GM23338 (cell line): ENCODE results near the gene DLGAP4. TPM values are rescaled to one million over a fixed set of nuclear protein-coding genes. Genes with fewer than 3 reads are reported as not detected.
"Not testable (repeated sequence)": the region's sequence is repeated elsewhere in the genome, so short reads cannot be mapped to it uniquely, and the experiment has no call there.

ENCODE experiments used
- ATAC-seq: fragments of 200-7000 bp; cut with Tn5 transposase; 3 replicates; pipeline ENCODE4 v1.9.1; 2020
- DNase-seq: peaks from one replicate; pipeline ENCODE4 v3.0.0-alpha.2; 2015; ENCODE audit warnings: low spot score
- H2AFZ ChIP-seq: fragments of 200-600 bp; sonication (generic); 2 replicates; pipeline ENCODE4 v1.8.0; 2016; ENCODE audit warnings: antibody characterized with exemption, mild to moderate bottlenecking, moderate library complexity
- H3F3A ChIP-seq: fragments of 200-600 bp; sonication (generic); replicated peaks from 2 replicates; pipeline ENCODE4 v1.8.0; 2017; ENCODE audit warnings: antibody characterized with exemption, mixed run types, low read depth
- H3K27ac ChIP-seq: fragments of 200-600 bp; sonication (generic); 2 replicates; pipeline ENCODE4 v1.6.1; 2016; ENCODE audit warnings: low read depth
- H3K27me3 ChIP-seq: fragments of 200-600 bp; sonication (generic); 2 replicates; pipeline ENCODE4 v1.8.0; 2016; ENCODE audit warnings: mild to moderate bottlenecking, mixed run types, moderate library complexity; ENCODE audit not compliant: insufficient read depth
- H3K36me3 ChIP-seq: fragments of 200-600 bp; sonication (generic); 2 replicates; pipeline ENCODE4 v1.8.0; 2016; ENCODE audit warnings: mild to moderate bottlenecking; ENCODE audit not compliant: insufficient read depth
- H3K4me1 ChIP-seq: fragments of 200-600 bp; sonication (generic); 2 replicates; pipeline ENCODE4 v1.8.0; 2016; ENCODE audit warnings: mild to moderate bottlenecking, moderate library complexity; ENCODE audit not compliant: insufficient read depth
- H3K4me2 ChIP-seq: fragments of 200-600 bp; sonication (generic); 2 replicates; pipeline ENCODE4 v1.7.1; 2017; ENCODE audit warnings: mixed run types
- H3K4me3 ChIP-seq: fragments of 200-600 bp; sonication (generic); 2 replicates; pipeline ENCODE4 v1.6.1; 2016; ENCODE audit warnings: mixed run types
- H3K79me2 ChIP-seq: fragments of 200-600 bp; sonication (generic); replicated peaks from 2 replicates; pipeline ENCODE4 v1.8.0; 2017; ENCODE audit warnings: mild to moderate bottlenecking; ENCODE audit not compliant: insufficient read depth
- H3K9me2 ChIP-seq: fragments of 200-600 bp; sonication (generic); 2 replicates; pipeline ENCODE4 v1.8.0; 2017; ENCODE audit not compliant: insufficient read depth
- H4K20me1 ChIP-seq: fragments of 200-600 bp; sonication (generic); replicated peaks from 2 replicates; pipeline ENCODE4 v1.8.0; 2017; ENCODE audit warnings: mild to moderate bottlenecking; ENCODE audit not compliant: insufficient read depth
- H3K27ac Mint-ChIP-seq: 2 replicates; pipeline ENCODE4 v1.8.0; 2020; ENCODE audit warnings: inconsistent platforms, mild to moderate bottlenecking, moderate library complexity, mixed read lengths
- H3K27me3 Mint-ChIP-seq: 3 replicates; pipeline ENCODE4 v1.8.0; 2022; ENCODE audit warnings: low read depth, mild to moderate bottlenecking, moderate library complexity, mixed read lengths, inconsistent platforms; ENCODE audit not compliant: insufficient read depth, poor library complexity
- H3K36me3 Mint-ChIP-seq: 3 replicates; pipeline ENCODE4 v1.8.0; 2021; ENCODE audit warnings: low read depth, mild to moderate bottlenecking, inconsistent platforms, moderate library complexity, mixed read lengths
- H3K4me1 Mint-ChIP-seq: 3 replicates; pipeline ENCODE4 v1.8.0; 2020; ENCODE audit warnings: mild to moderate bottlenecking, inconsistent platforms, mixed read lengths
- H3K4me3 Mint-ChIP-seq: 3 replicates; pipeline ENCODE4 v1.8.0; 2021; ENCODE audit warnings: moderate library complexity, mild to moderate bottlenecking, inconsistent platforms, mixed read lengths
- H3K9me3 Mint-ChIP-seq: 3 replicates; pipeline ENCODE4 v1.8.0; 2020; ENCODE audit warnings: moderate library complexity, mild to moderate bottlenecking, inconsistent platforms, mixed read lengths
- EZH2phosphoT487 ChIP-seq: fragments of 200-600 bp; sonication (generic); IDR thresholded peaks from one replicate; pipeline ENCODE4 v1.8.1; 2018; ENCODE audit warnings: antibody characterized with exemption; ENCODE audit not compliant: unreplicated experiment
- NANOG ChIP-seq: IDR thresholded peaks from 2 replicates; pipeline ENCODE4 v1.6.1; 2016; ENCODE audit warnings: antibody characterized with exemption, borderline replicate concordance
- POLR2AphosphoS5 ChIP-seq: IDR thresholded peaks from 2 replicates; pipeline ENCODE4 v1.6.1; 2016; ENCODE audit warnings: antibody characterized with exemption, low read depth
- STAT1 ChIP-seq: IDR thresholded peaks from one replicate; pipeline ENCODE4 v1.6.1; 2016; ENCODE audit warnings: antibody characterized with exemption; ENCODE audit not compliant: unreplicated experiment
- polyA plus RNA-seq: library from polyadenylated mRNA; unstranded; fragments of >200 nt; fragmentation: Nextera tagmentation; extraction: Ambion mirVana; gene quantifications from 2 replicates; pipeline ENCODE4 v1.2.1, GENCODE V29; 2016
- total RNA-seq: library from RNA; depleted of rRNA; stranded (reverse); fragments of >200 nt; shearing (Covaris generic); gene quantifications from 2 replicates; pipeline ENCODE4 v1.2.3, GENCODE V29; 2014
- TF ChIP-seq, protein P1 (sequence below): IDR thresholded peaks from one replicate; pipeline ENCODE4 v1.6.1; 2018; ENCODE audit warnings: antibody characterized with exemption; ENCODE audit not compliant: unreplicated experiment
- TF ChIP-seq, protein P2 (sequence below), 2 experiments: fragments of 200-600 bp in 1 of 2; sonication (generic) in 1 of 2; conservative IDR thresholded peaks; 2 replicates each; pipeline versions ENCODE4 v1.5.1 to v1.6.1; 2016 to 2017; ENCODE audit warnings: antibody characterized with exemption in 2 of 2, low read depth in 2 of 2, mild to moderate bottlenecking in 2 of 2, moderate library complexity in 1 of 2

The DLGAP4 gene
- total and polyA plus RNA-seq, 2 experiments from 2014 or later = 46.1 to 52.2 TPM

DNA sequence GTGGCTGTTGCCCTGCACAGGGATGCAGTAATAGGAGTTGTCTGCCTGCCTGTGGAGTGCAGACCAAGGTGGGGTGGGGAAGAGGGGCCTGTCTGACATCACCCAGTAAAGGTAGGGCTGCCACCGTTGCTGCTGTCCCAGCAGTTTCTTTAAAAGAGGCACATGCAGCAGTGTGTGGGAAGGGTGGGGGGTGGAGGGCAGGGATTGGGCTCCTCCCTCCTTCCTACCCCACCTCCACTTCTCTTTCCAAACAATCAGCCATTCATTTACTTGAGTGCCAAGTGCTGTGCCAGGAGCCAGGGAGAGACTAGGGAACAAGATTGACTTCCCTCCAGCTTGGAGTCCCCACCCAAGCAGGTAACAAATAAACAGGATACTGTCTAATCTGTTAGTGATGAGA, 168.4 kb downstream of the DLGAP4 start:
- Histone ChIP-seq H3K4me1 (peaks cover 23% of the 10 kb centered on the region), H3K4me2 (no peak overlapping the region), H3K9me2 (no peaks in the 10 kb centered on the region), H2AFZ (no peak overlapping the region), H3K36me3 (no peaks in the 10 kb centered on the region; the same call in 1 of the 2 replicates), H3K27me3 (no peaks in the 10 kb centered on the region), H4K20me1 (peaks cover 44% of the 10 kb centered on the region), H3K4me3 (no peak overlapping the region), H3K79me2 (peaks cover 66% of the 10 kb centered on the region), H3F3A (peaks cover 8% of the 10 kb centered on the region; the same call in 1 of the 2 replicates), H3K27ac (no peak overlapping the region)
- no peaks in the 10 kb centered on the region; the same call in 2 of the 3 replicates for H3K36me3 Mint-ChIP-seq
- DNase-seq (no peak), ATAC-seq (no peak)
- peaks cover 11% of the 10 kb centered on the region for H3K27me3 Mint-ChIP-seq
- TF ChIP-seq, protein P1, sequence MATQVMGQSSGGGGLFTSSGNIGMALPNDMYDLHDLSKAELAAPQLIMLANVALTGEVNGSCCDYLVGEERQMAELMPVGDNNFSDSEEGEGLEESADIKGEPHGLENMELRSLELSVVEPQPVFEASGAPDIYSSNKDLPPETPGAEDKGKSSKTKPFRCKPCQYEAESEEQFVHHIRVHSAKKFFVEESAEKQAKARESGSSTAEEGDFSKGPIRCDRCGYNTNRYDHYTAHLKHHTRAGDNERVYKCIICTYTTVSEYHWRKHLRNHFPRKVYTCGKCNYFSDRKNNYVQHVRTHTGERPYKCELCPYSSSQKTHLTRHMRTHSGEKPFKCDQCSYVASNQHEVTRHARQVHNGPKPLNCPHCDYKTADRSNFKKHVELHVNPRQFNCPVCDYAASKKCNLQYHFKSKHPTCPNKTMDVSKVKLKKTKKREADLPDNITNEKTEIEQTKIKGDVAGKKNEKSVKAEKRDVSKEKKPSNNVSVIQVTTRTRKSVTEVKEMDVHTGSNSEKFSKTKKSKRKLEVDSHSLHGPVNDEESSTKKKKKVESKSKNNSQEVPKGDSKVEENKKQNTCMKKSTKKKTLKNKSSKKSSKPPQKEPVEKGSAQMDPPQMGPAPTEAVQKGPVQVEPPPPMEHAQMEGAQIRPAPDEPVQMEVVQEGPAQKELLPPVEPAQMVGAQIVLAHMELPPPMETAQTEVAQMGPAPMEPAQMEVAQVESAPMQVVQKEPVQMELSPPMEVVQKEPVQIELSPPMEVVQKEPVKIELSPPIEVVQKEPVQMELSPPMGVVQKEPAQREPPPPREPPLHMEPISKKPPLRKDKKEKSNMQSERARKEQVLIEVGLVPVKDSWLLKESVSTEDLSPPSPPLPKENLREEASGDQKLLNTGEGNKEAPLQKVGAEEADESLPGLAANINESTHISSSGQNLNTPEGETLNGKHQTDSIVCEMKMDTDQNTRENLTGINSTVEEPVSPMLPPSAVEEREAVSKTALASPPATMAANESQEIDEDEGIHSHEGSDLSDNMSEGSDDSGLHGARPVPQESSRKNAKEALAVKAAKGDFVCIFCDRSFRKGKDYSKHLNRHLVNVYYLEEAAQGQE = no peak
- TF ChIP-seq EZH2phosphoT487 = no peak
- TF ChIP-seq POLR2AphosphoS5 = no peak
- TF ChIP-seq NANOG = no peak
- no peak for TF ChIP-seq STAT1
- TF ChIP-seq, protein P2, sequence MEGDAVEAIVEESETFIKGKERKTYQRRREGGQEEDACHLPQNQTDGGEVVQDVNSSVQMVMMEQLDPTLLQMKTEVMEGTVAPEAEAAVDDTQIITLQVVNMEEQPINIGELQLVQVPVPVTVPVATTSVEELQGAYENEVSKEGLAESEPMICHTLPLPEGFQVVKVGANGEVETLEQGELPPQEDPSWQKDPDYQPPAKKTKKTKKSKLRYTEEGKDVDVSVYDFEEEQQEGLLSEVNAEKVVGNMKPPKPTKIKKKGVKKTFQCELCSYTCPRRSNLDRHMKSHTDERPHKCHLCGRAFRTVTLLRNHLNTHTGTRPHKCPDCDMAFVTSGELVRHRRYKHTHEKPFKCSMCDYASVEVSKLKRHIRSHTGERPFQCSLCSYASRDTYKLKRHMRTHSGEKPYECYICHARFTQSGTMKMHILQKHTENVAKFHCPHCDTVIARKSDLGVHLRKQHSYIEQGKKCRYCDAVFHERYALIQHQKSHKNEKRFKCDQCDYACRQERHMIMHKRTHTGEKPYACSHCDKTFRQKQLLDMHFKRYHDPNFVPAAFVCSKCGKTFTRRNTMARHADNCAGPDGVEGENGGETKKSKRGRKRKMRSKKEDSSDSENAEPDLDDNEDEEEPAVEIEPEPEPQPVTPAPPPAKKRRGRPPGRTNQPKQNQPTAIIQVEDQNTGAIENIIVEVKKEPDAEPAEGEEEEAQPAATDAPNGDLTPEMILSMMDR (conservative IDR thresholded peaks at IDR 0.05; ENCODE audit: low read depth in 2 of 2) = no peak
- H3K4me1 Mint-ChIP-seq = peaks cover 39% of the 10 kb centered on the region
- H3K27ac Mint-ChIP-seq = no peak overlapping the region; the same call in 1 of the 2 replicates
- H3K4me3 Mint-ChIP-seq = no peak overlapping the region
- H3K9me3 Mint-ChIP-seq = no peaks in the 10 kb centered on the region

DNA sequence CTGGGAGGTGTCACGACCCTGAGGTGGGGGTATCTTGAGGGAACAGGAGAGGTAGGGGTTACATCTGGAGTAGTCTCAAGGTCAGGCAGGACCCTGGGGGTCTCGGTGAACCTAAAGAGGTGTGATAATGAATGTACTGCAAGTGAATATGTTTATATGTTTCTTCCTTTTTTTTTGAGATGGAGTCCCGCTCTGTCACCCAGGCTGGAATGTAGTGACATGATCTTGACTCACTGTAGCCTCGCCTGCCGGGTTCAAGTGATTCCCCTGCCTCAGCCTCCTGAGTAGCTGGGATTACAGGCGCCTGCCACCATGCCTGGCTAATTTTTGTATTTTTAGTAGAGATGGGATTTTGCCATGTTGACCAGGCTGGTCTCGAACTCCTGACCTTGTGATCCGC, 168.9 kb downstream of the DLGAP4 start:
- Mint-ChIP-seq H3K4me1 (peaks cover 38% of the 10 kb centered on the region), H3K27me3 (peaks cover 11% of the 10 kb centered on the region)
- H3K4me3 Mint-ChIP-seq, H3K4me3 ChIP-seq, H3K4me2 ChIP-seq, H3K27ac ChIP-seq, H3K27ac Mint-ChIP-seq, DNase-seq, ATAC-seq, H3K9me3 Mint-ChIP-seq, H3K9me2 ChIP-seq, H3F3A ChIP-seq, H3K27me3 ChIP-seq, H3K36me3 Mint-ChIP-seq, H3K36me3 ChIP-seq, H2AFZ ChIP-seq: not testable (repeated sequence)
- Histone ChIP-seq H3K4me1 (peaks cover 23% of the 10 kb centered on the region), H3K79me2 (peaks cover 66% of the 10 kb centered on the region), H4K20me1 (peaks cover 42% of the 10 kb centered on the region)
